RWPE1 (cell line): Measurements from ENCODE around the gene MICOS13.

Source experiments
- CTCF ChIA-PET: fragments of 350-600 bp; sonication (Branson Sonifier 250); formaldehyde crosslinking; extraction: SDS; loops from one replicate; lab custom pipeline; 2021; lab: Yijun Ruan, JAX
- POLR2A ChIA-PET: fragments of 400-600 bp; formaldehyde crosslinking; extraction: SDS; loops from one replicate; lab custom pipeline; 2020; ENCODE audit warnings: antibody characterized with exemption; ENCODE audit not compliant: low non-redundant PET; lab: Yijun Ruan, JAX
- DNase-seq: peaks from one replicate; pipeline ENCODE4 v3.0.0; 2012; ENCODE audit warnings: low spot score
- H3K27ac ChIP-seq: fragments of 450-650 bp; 2 replicates; pipeline ENCODE4 v1.5.1; 2017
- CTCF ChIP-seq: fragments of 450-650 bp; conservative IDR thresholded peaks from 2 replicates; pipeline ENCODE4 v1.5.1; 2017; ENCODE audit warnings: low read depth, mild to moderate bottlenecking

Gene MICOS13

DNA sequence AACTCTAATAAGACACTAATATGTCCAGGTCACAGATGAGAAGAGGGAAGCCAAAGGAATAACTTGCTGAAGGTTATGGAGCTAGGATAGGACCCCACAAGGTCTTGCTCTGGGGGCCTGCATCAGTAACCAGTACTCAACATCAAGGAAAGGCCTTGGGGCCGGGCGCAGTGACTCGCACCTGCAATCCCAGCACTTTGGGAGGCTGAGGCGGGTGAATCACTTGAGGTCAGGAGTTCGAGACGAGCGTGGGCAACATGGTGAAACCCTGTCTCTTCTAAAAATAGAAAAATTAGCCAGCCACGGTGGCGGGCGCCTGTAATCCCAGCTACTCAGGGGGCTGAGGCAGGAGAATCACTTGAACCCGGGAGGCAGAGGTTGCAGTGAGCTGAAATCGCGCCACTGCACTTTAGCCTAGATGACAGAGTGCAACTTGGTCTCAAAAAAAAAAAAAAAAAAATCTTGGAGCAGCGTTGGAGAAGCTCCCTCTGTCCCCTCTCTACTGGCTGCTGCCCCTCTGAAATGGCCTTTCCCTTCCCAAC lies 37.8 kb upstream of the MICOS13 start:
- H3K27ac ChIP-seq: peak overlapping the region; percentile 96
- CTCF ChIA-PET: interaction anchor here (0.6 kb wide), 1 partner anchor 170 kb away, joined by 4 read pairs; no protein-coding TSS in a partner anchor
- TF ChIP-seq CTCF: no peak
- no peak for DNase-seq
- POLR2A ChIA-PET: interaction anchor here (0.7 kb wide), 1 partner anchor 26 kb away, joined by 4 read pairs; no protein-coding TSS in a partner anchor

GRCh38 chr19:5717215-5717935 lies 37.1 kb upstream of the MICOS13 start:
- DNase-seq: no peak
- ChIA-PET POLR2A (interaction anchor here (0.6 kb wide), 1 partner anchor 261 kb away, joined by 3 read pairs; no protein-coding TSS in a partner anchor), CTCF (interaction anchor here (0.6 kb wide), 1 partner anchor 168 kb away, joined by 5 read pairs; no protein-coding TSS in a partner anchor)
- TF ChIP-seq CTCF: no peak
- peak overlapping the region; percentile 96 for H3K27ac ChIP-seq

GRCh38 chr19:5714816-5715215 lies 34.5 kb upstream of the MICOS13 start:
- TF ChIP-seq CTCF: no peak
- ChIA-PET CTCF (no interaction called here), POLR2A (interaction anchor here (0.7 kb wide), 1 partner anchor 92 kb away, joined by 7 read pairs; the partner anchor contains the start of genes SAFB and SAFB2)
- DNase-seq: no peak
- H3K27ac ChIP-seq: no peak overlapping the region

GRCh38 chr19:5713228-5713627 lies 32.9 kb upstream of the MICOS13 start:
- ChIA-PET CTCF (no interaction called here), POLR2A (no interaction called here)
- no peak for TF ChIP-seq CTCF
- no peak overlapping the region for H3K27ac ChIP-seq
- DNase-seq: no peak

DNA sequence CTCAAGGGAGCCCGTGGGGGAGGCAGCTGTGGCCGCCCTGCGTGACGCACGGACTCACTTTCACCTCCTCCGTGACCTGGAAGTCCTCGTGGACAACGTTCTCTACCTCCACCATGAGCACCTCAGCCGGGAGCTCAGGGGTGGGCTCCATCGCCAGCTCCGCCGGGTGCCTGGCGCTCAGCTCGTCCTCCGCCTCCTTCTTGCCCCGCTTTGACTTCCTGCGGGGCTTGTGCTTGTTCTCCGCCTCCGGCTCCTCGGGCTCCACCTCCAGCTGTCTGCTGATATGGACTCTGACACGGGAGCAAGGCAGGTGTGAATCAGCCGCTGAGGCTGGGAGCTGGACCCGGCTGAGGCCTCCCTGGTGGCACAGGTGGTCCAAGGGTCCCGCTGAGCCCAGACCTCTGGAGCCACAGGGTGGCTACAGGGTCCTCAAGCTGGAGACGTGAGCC lies 31.4 kb upstream of the MICOS13 start:
- CTCF ChIA-PET: no interaction called here
- H3K27ac ChIP-seq: no peak overlapping the region; the same call in 1 of the 2 replicates
- no peak for TF ChIP-seq CTCF
- DNase-seq: no peak
- POLR2A ChIA-PET: no interaction called here

- ChIA-PET CTCF (no interaction called here), POLR2A (no interaction called here)
- TF ChIP-seq CTCF: no peak
- no peak for DNase-seq
- H3K27ac ChIP-seq: no peak overlapping the region; the same call in 1 of the 2 replicates
Observed at GRCh38 chr19:5711025-5711424, 30.7 kb upstream of the MICOS13 start.
